IPS DF 19.7 (cell line): ENCODE results near the gene SART1.

Experiments
- DNase-seq: peaks from one replicate; pipeline ENCODE4 v3.0.0-alpha.2; 2013; ENCODE audit warnings: low read depth, low spot score

SART1 gene

GRCh38 chr11:65967329-65967934 lies 5.9 kb downstream of the SART1 start:
- DNase-seq, result no peak

GRCh38 chr11:65968600-65969482 lies 7.3 kb downstream of the SART1 start:
- no peak for DNase-seq

GRCh38 chr11:65972116-65972515 lies 10.6 kb downstream of the SART1 start:
- no peak for DNase-seq

GRCh38 chr11:65973439-65974110 lies 12.0 kb downstream of the SART1 start:
- DNase-seq, result no peak

- DNase-seq, result no peak
Measured at GRCh38 chr11:65975771-65976170, 14.2 kb downstream of the SART1 start.

GRCh38 chr11:65976216-65977176 lies 15.0 kb downstream of the SART1 start:
- no peak for DNase-seq

GRCh38 chr11:65977621-65978390 lies 16.3 kb downstream of the SART1 start:
- DNase-seq, result no peak

- no peak for DNase-seq
Measured at GRCh38 chr11:65978391-65979238, 17.1 kb downstream of the SART1 start.

- no peak for DNase-seq
Measured at GRCh38 chr11:65979261-65979759, 17.8 kb downstream of the SART1 start.

GRCh38 chr11:65981101-65981740 lies 19.7 kb downstream of the SART1 start:
- no peak for DNase-seq

- DNase-seq, result no peak
Measured at GRCh38 chr11:65981972-65982823, 20.7 kb downstream of the SART1 start.

- DNase-seq, result no peak
Measured at GRCh38 chr11:65982824-65983588, 21.5 kb downstream of the SART1 start.

- no peak for DNase-seq
Measured at GRCh38 chr11:65983589-65983987, 22.1 kb downstream of the SART1 start.

GRCh38 chr11:65987336-65987735 lies 25.8 kb downstream of the SART1 start:
- no peak for DNase-seq

- peak; percentile 78 for DNase-seq
Measured at GRCh38 chr11:65988791-65989592, 27.5 kb downstream of the SART1 start.

GRCh38 chr11:65992056-65992455 lies 30.5 kb downstream of the SART1 start:
- DNase-seq, result no peak
